ENCODE measurements around the gene POGZ. TPM values are rescaled to one million over a fixed set of nuclear protein-coding genes. Genes with fewer than 3 reads are reported as not detected.
A peak's percentile ranks its signal among the peaks of the same experiment; 100 is the strongest.

POGZ gene
- total RNA-seq, 4 donors from 2014 or later = 25.8 to 68.2 (median 47.3) TPM

DNA sequence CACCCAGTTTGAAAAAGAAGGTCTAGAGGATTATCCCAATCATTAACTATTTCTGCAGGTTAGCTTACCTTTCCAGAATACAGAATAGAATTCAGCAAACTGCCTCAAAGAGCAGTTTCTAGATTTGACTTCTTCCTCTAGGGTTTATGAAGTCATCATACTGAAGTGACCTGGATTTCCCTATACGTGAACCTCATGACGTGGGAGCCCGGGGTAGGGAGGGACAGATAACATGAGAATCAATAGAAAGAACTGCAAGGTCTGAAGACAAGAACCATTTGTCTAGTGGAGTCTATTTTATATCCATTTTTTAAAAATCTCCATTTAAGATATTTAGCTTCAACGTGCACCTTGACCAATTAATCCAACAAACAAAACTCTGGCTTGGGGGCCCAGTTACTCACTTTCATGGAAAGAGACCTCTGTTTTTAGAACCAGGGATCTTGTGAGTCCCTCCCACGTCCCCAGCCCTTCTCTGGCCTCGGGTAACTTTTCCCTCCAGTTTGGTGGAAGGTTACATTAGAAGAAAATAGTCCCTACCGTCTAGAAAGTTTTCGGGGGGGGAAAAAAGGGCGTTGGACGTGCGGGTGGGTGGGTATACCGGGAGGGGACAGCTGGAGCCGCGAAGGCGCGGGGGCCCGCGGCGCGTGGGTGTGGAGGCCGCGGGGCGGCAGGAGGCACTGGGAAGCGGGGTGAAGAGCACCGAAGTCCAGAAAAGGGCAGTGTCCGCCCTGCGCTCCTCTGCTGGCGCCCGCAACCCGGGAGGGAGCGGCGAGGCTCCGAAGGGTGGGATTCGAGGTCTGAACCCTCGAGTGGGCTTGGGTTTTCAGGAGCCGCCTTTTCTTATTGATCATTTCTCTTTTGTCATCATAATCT, 13.8 kb upstream of the POGZ start:
- peak overlapping the region; percentile 27 to 85 (median 82) for H3K27ac ChIP-seq
- no peak for TF ChIP-seq POLR2A (IDR thresholded peaks at IDR 0.05)
- no peak for TF ChIP-seq EP300 (IDR thresholded peaks at IDR 0.05)
- TF ChIP-seq, protein P1, sequence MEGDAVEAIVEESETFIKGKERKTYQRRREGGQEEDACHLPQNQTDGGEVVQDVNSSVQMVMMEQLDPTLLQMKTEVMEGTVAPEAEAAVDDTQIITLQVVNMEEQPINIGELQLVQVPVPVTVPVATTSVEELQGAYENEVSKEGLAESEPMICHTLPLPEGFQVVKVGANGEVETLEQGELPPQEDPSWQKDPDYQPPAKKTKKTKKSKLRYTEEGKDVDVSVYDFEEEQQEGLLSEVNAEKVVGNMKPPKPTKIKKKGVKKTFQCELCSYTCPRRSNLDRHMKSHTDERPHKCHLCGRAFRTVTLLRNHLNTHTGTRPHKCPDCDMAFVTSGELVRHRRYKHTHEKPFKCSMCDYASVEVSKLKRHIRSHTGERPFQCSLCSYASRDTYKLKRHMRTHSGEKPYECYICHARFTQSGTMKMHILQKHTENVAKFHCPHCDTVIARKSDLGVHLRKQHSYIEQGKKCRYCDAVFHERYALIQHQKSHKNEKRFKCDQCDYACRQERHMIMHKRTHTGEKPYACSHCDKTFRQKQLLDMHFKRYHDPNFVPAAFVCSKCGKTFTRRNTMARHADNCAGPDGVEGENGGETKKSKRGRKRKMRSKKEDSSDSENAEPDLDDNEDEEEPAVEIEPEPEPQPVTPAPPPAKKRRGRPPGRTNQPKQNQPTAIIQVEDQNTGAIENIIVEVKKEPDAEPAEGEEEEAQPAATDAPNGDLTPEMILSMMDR (IDR thresholded peaks at IDR 0.05) = peak in 1 of 4 experiments; percentile 16
- TF ChIP-seq POLR2AphosphoS5 (IDR thresholded peaks at IDR 0.05) = peak; percentile 52
- H3K27me3 ChIP-seq = no peaks in the 10 kb centered on the region
- H3K4me1 ChIP-seq = peaks cover 0 to 16% (median 0%) of the 10 kb centered on the region in 3 donors
- ATAC-seq = peak; percentile 77
- no peaks in the 10 kb centered on the region for H3K36me3 ChIP-seq
- 1 to 4% methylated on average over 25 to 29 of the region's 36 CpGs for WGBS, 2 donors (ENCODE audit: low coverage in 1 of 2)
- H3K9me3 ChIP-seq = no peaks in the 10 kb centered on the region
- H3K4me3 ChIP-seq = peak overlapping the region; percentile 51 to 71

DNA sequence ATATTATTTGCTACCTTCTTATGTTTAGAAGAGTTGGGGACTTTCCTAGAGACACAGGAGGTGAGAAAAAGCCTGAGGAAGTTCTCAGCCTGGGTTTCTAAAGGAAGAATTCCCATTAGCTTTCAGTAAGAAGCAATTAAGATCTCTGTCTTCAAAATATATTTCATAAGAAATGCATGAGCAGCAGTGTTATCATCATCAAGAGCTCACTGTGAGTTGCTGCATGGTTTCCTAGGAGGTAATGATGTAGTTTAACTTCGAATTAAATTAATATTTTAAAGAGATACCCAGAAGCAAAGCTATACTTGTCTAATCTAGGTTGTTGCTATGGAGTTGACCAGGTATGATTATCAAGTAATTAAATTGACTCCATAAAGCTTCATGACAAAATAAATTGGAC, 5.7 kb upstream of the POGZ start:
- no peak overlapping the region for H3K4me3 ChIP-seq
- TF ChIP-seq POLR2A (IDR thresholded peaks at IDR 0.05) = no peak
- TF ChIP-seq, protein P1 (IDR thresholded peaks at IDR 0.05) = no peak
- TF ChIP-seq POLR2AphosphoS5 (IDR thresholded peaks at IDR 0.05) = no peak
- TF ChIP-seq EP300 (IDR thresholded peaks at IDR 0.05) = no peak

DNA sequence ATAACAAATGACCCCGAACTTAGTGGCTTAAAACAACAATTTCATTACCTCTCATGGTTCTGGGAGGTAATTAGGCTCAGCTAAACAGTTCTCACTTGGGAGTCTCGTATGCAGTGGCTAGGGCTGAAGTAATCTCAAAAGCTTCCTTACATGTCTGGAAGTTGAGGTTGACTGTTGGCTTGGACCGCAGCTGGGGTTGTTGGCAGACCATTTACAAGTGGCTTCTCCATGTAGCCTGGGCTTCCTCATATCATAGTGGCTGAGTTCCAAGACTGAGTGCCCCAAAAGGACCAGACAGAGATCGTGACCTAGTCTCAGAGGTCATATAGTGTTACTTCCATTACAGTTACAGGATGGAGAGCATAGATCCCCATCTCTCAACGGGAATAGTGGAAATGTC, 2.4 kb upstream of the POGZ start:
- H3K4me3 ChIP-seq = no peak overlapping the region
- H3K9me3 ChIP-seq = no peaks in the 10 kb centered on the region
- peaks cover 0 to 19% (median 5%) of the 10 kb centered on the region in 3 donors for H3K4me1 ChIP-seq
- 56 to 60% methylated on average over 3 to 4 of the region's 5 CpGs for WGBS, 2 donors (ENCODE audit: low coverage in 1 of 2)
- no peak overlapping the region for H3K27ac ChIP-seq
- no peaks in the 10 kb centered on the region for H3K36me3 ChIP-seq
- no peak for ATAC-seq
- no peaks in the 10 kb centered on the region for H3K27me3 ChIP-seq
- TF ChIP-seq POLR2AphosphoS5 (IDR thresholded peaks at IDR 0.05) = no peak
- TF ChIP-seq POLR2A (IDR thresholded peaks at IDR 0.05) = no peak
- TF ChIP-seq EP300 (IDR thresholded peaks at IDR 0.05) = no peak
- TF ChIP-seq, protein P1 (IDR thresholded peaks at IDR 0.05) = no peak

More for the DNA sequence above, 5.7 kb upstream of the POGZ start:
- H3K27ac ChIP-seq = no peak overlapping the region
- H3K4me1 ChIP-seq = peaks cover 0 to 2% (median 0%) of the 10 kb centered on the region in 3 donors
- WGBS, 2 donors (ENCODE audit: low coverage in 1 of 2) = 67 to 71% methylated on average over 1 of the region's 1 CpG
- ATAC-seq = no peak
- no peaks in the 10 kb centered on the region for H3K9me3 ChIP-seq
- no peaks in the 10 kb centered on the region for H3K36me3 ChIP-seq
- no peaks in the 10 kb centered on the region for H3K27me3 ChIP-seq

DNA sequence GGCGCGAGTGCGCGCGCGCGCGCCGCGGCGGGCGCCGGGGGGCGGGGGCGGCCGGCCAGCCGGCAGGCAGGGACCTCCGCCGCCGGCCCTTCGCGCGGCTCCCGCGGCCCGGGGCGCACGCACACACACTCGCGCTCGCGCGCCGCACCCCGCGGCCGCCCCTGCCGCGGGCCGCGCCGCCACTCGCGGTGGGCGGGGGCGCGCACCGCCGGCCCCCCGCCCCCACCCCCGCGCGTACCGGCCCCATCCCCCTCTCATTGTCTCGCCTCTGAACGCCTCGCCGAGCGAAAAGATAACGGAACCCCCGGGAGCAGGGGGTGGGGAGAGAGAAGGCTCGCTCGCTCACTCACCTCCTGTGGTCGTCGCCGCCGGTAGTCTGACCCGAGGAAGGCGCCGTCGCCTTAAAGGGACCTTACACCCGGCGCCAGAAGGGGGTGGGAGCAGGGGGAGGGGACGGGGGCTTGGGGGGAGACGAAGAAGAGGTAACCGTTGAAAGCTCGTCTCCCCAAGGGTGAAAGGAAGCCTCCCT, 428 bp downstream of the POGZ start:
- peak overlapping the region; percentile 92 to 100 (median 97) for H3K27ac ChIP-seq
- ATAC-seq = peak; percentile 56
- H3K4me1 ChIP-seq = peaks cover 0 to 47% (median 16%) of the 10 kb centered on the region in 3 donors
- WGBS, 2 donors (ENCODE audit: low coverage in 1 of 2) = no CpG with 5 or more reads among the region's 77 CpGs
- H3K36me3 ChIP-seq = no peaks in the 10 kb centered on the region
- no peaks in the 10 kb centered on the region for H3K9me3 ChIP-seq
- no peaks in the 10 kb centered on the region for H3K27me3 ChIP-seq
- peak overlapping the region; percentile 64 to 84 for H3K4me3 ChIP-seq
- TF ChIP-seq EP300 (IDR thresholded peaks at IDR 0.05) (no peak), POLR2AphosphoS5 (IDR thresholded peaks at IDR 0.05) (no peak), POLR2A (IDR thresholded peaks at IDR 0.05) (no peak)
- TF ChIP-seq, protein P1 (IDR thresholded peaks at IDR 0.05) = no peak

Measured in gastroesophageal sphincter (tissue), 4 donors.